HepG2 (cell line): ENCODE measurements around the gene TELO2. TPM values are rescaled to one million over a fixed set of nuclear protein-coding genes. Genes with fewer than 3 reads are reported as not detected.
A peak's percentile ranks its signal among the peaks of the same experiment; 100 is the strongest.

Experiments used
- ATAC-seq: fragments of 200-7000 bp; cut with Tn5 transposase; 3 replicates; pipeline ENCODE4 v1.9.1; 2020; ENCODE audit warnings: mild to moderate bottlenecking, moderate library complexity
- BruUV-seq: library from RNA; stranded (reverse); fragments of 400-500 nt; replicated peaks from 2 replicates; lab custom pipeline; 2021; lab: Mats Ljungman, UMichigan
- CTCF ChIA-PET: fragments of 300-600 bp; formaldehyde crosslinking; extraction: SDS; loops from one replicate; lab custom pipeline; 2021; ENCODE audit warnings: low total read pairs, inconsistent platforms, low intra/inter-chr PET ratio; lab: Yijun Ruan, JAX
- POLR2A ChIA-PET: fragments of 350-600 bp; sonication (Branson Sonifier 250); formaldehyde crosslinking; loops from one replicate; lab custom pipeline; 2020; ENCODE audit warnings: antibody characterized with exemption, inconsistent platforms; lab: Yijun Ruan, JAX
- DNase-seq: peaks from one replicate; pipeline ENCODE4 v3.0.0-alpha.2; 2015; ENCODE audit warnings: low spot score
- FAIRE-seq: peaks from 3 replicates; lab custom pipeline; 2011; peaks lifted over from hg19 to GRCh38; lab: Jason Lieb, UNC
- H2AFZ ChIP-seq: one replicate; pipeline ENCODE4 v1.6.1; 2011; ENCODE audit warnings: low read length, inconsistent platforms
- H3K27ac ChIP-seq: fragments of 300-600 bp; 3 replicates; pipeline ENCODE4 v1.8.0; 2011; ENCODE audit warnings: mixed run types, mild to moderate bottlenecking, mixed read lengths, low read length, inconsistent platforms; ENCODE audit not compliant: insufficient read depth; ENCODE audit errors: extremely low read length
- H3K27me3 ChIP-seq, 2 experiments: fragments of 200-600 bp in 1 of 2; 2 replicates in 1 of 2; 3 replicates in 1 of 2; pipeline versions ENCODE4 v1.6.0 to v1.8.0; 2011; ENCODE audit warnings: low read length in 2 of 2, mild to moderate bottlenecking in 2 of 2, moderate library complexity in 2 of 2, inconsistent platforms in 1 of 2; ENCODE audit not compliant: insufficient read depth in 2 of 2, control insufficient read depth in 1 of 2
- H3K36me3 ChIP-seq, 2 experiments: fragments of 200-600 bp in 1 of 2; replicated peaks in 1 of 2; 2 replicates in 1 of 2; 3 replicates in 1 of 2; pipeline versions ENCODE4 v1.5.1 to v1.8.0; 2011; ENCODE audit warnings: low read length in 2 of 2, inconsistent platforms in 1 of 2; ENCODE audit not compliant: insufficient read depth in 2 of 2, control insufficient read depth in 1 of 2
- H3K4me1 ChIP-seq: 2 replicates; pipeline ENCODE4 v1.5.1; 2012; ENCODE audit warnings: low read length, inconsistent platforms; ENCODE audit not compliant: insufficient read depth
- H3K4me2 ChIP-seq: 2 replicates; pipeline ENCODE4 v1.6.0; 2011; ENCODE audit warnings: low read depth, low read length, inconsistent platforms
- H3K4me3 ChIP-seq, 3 experiments: fragments of 200-600 bp in 1 of 3; sonication (generic), shearing (Covaris generic) in 1 of 3; replicated peaks in 1 of 3; 2 replicates each; pipeline ENCODE4 v1.5.1; 2011 to 2016; ENCODE audit warnings: low read length in 3 of 3, inconsistent platforms in 2 of 3, low read depth in 2 of 3, mild to moderate bottlenecking in 2 of 3, control low read depth in 1 of 3, mixed read lengths in 1 of 3; ENCODE audit not compliant: insufficient read depth in 1 of 3
- H3K79me2 ChIP-seq: one replicate; pipeline ENCODE4 v1.6.1; 2011; ENCODE audit warnings: low read length, inconsistent platforms; ENCODE audit not compliant: insufficient read depth
- H3K9ac ChIP-seq: 2 replicates; pipeline ENCODE4 v1.6.0; 2011; ENCODE audit warnings: mild to moderate bottlenecking, low read depth, low read length, inconsistent platforms; ENCODE audit not compliant: insufficient read depth
- H3K9me3 ChIP-seq: 2 replicates; pipeline ENCODE4 v1.5.1; 2012; ENCODE audit warnings: mild to moderate bottlenecking, low read length
- H4K20me1 ChIP-seq: 2 replicates; pipeline ENCODE4 v1.6.0; 2011; ENCODE audit warnings: inconsistent platforms, mild to moderate bottlenecking, low read length, moderate library complexity; ENCODE audit not compliant: insufficient read depth
- DZIP1 ChIP-seq: sonication (generic); formaldehyde crosslinking; IDR thresholded peaks from 2 replicates; pipeline ENCODE4 v1.5.0; 2020; ENCODE audit warnings: mild to moderate bottlenecking, missing genetic modification reagents
- HCFC1 ChIP-seq: fragments of 150-350 bp; IDR thresholded peaks from 2 replicates; pipeline ENCODE4 v1.6.1; 2014; ENCODE audit warnings: low read depth, low read length
- LCORL ChIP-seq, 2 experiments: fragments of 450-650 bp in 1 of 2; sonication (generic) in 1 of 2; formaldehyde crosslinking in 1 of 2; IDR thresholded peaks; 2 replicates each; pipeline versions ENCODE4 v1.5.0 to v1.6.1; 2017 to 2020; ENCODE audit warnings: antibody characterized with exemption in 1 of 2, missing genetic modification reagents in 1 of 2
- PLRG1 ChIP-seq: fragments of 450-650 bp; conservative IDR thresholded peaks from 2 replicates; pipeline ENCODE4 v1.6.1; 2016
- SALL1 ChIP-seq: sonication (generic); formaldehyde crosslinking; IDR thresholded peaks from 2 replicates; pipeline ENCODE4 v1.8.0; 2022; ENCODE audit warnings: mild to moderate bottlenecking, missing genetic modification reagents
- SP1 ChIP-seq, 2 experiments: fragments of 450-650 bp in 1 of 2; sonication (generic) in 1 of 2; formaldehyde crosslinking in 1 of 2; IDR thresholded peaks; 2 replicates each; pipeline versions ENCODE4 v1.4.0 to v1.6.1; 2016 to 2020; ENCODE audit warnings: missing genetic modification reagents in 1 of 2
- ZFP82 ChIP-seq: sonication (generic); formaldehyde crosslinking; IDR thresholded peaks from 2 replicates; pipeline ENCODE4 v1.5.1; 2020; ENCODE audit warnings: mild to moderate bottlenecking, missing genetic modification reagents, borderline replicate concordance
- ZNF292 ChIP-seq: sonication (generic); formaldehyde crosslinking; IDR thresholded peaks from 2 replicates; pipeline ENCODE4 v1.8.1; 2022; ENCODE audit warnings: mild to moderate bottlenecking, low read depth, missing genetic modification reagents, borderline replicate concordance
- ZNF430 ChIP-seq: sonication (generic); formaldehyde crosslinking; IDR thresholded peaks from 2 replicates; pipeline ENCODE4 v1.9.0; 2021; ENCODE audit warnings: mild to moderate bottlenecking, missing genetic modification reagents
- ZNF770 ChIP-seq: sonication (generic); formaldehyde crosslinking; IDR thresholded peaks from 2 replicates; pipeline ENCODE4 v1.5.0; 2020; ENCODE audit warnings: mild to moderate bottlenecking, missing genetic modification reagents
- WGBS: methylation state at CpG from one replicate; pipeline ENCODE4 v1.1.6; 2017; ENCODE audit warnings: low lambda C conversion rate; 5-methylcytosine and 5-hydroxymethylcytosine counted together
- in situ Hi-C: cut with HindIII; loops from 2 replicates; pipeline ENCODE4 v1.10.0; 2017; ENCODE audit warnings: low pct_unique_long_range_greater_than_20kb; ENCODE audit not compliant: extremely low pct_ligation_motif_present
- intact Hi-C: fragments of 100-400 bp; cut with micrococcal nuclease; formaldehyde crosslinking; loops from one replicate; pipeline ENCODE4 v1.10.0; 2022; ENCODE audit not compliant: unreplicated experiment
- polyA plus RNA-seq, 8 experiments: library from polyadenylated mRNA; depleted of rRNA in 3 of 8; stranded (reverse) in 7 of 8; unstranded in 1 of 8; fragments of >200 nt; fragmentation: Illumina TruSeq in 4 of 8; extraction: Trizol in 4 of 8; gene quantifications; 2 replicates each; pipeline versions ENCODE4 v1.2.1 to v1.2.3, GENCODE V29; 2011 to 2016; ENCODE audit warnings: low read depth in 4 of 8, missing spikeins in 1 of 8, mixed read lengths in 1 of 8; ENCODE audit not compliant: insufficient read depth in 1 of 8
- total RNA-seq, 5 experiments: library from RNA; depleted of rRNA; stranded (reverse); fragments of >200 nt; fragmentation: Illumina TruSeq; extraction: Trizol; gene quantifications; 2 replicates each; pipeline ENCODE4 v1.2.3, GENCODE V29; 2016; ENCODE audit warnings: low read depth in 1 of 5
- TF ChIP-seq, protein P1 (sequence below): fragments of 450-650 bp; IDR thresholded peaks from 2 replicates; pipeline ENCODE4 v1.6.1; 2016

The TELO2 gene
- total and polyA plus RNA-seq, 2 of the 13 experiments (the other 11 are each of a cell fraction or from before 2014, with no cell fraction given): 10.1 to 17.9 TPM

DNA sequence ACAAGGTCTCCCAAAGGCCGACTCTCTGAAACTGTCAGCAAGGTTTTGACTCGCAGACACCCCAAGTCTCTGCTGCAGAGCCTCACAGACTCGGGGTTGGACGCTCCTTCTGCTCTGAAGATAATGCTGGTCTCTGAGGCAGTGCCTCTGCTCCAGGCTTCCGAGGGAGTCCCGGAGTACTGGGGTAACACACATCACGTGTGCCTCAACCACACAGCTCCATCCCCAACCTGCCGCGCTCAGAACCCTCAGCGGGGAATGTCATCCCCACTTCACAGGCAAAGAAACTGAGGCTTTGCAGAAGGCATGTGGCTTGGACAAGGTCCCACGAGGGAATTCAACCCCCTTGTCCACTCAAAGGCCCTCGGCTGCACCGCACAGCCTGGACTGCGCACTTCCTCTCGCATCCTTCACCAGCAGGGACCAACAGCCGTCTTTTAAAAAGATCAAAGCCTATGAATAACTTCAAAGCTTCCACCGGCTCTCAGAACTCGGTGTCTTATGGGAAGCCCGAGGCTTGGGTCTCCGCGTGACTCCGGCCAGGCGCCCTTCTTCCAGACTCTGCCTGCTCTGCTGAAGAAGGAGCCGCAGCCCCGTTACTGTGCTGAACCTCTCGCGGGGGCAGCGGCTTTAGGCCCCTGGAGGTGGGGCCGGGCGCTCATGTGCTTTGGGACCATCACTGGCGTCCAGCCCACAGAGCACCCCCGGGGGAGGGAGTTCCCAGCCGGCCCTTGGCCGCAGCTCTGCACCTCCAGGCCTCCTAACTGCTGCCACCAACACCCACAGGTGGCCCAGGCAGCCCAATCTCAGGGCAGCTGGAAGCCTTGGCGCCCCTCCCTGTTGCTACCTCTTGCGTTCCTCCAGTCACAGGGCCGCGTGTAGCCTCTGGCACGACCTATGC, 42.5 kb downstream of the TELO2 start:
- Histone ChIP-seq H3K4me1 (no peaks in the 10 kb centered on the region), H2AFZ (no peak overlapping the region), H3K79me2 (no peaks in the 10 kb centered on the region), H3K27me3 (no peaks in the 10 kb centered on the region), H3K4me2 (no peak overlapping the region), H3K4me3 (no peak overlapping the region), H3K27ac (no peak overlapping the region), H4K20me1 (no peaks in the 10 kb centered on the region), H3K36me3 (no peaks in the 10 kb centered on the region), H3K9me3 (no peaks in the 10 kb centered on the region), H3K9ac (no peak overlapping the region)
- FAIRE-seq (no peak), DNase-seq (no peak), ATAC-seq (no peak)
- intact Hi-C loops: no loop called here
- TF ChIP-seq, protein P1, sequence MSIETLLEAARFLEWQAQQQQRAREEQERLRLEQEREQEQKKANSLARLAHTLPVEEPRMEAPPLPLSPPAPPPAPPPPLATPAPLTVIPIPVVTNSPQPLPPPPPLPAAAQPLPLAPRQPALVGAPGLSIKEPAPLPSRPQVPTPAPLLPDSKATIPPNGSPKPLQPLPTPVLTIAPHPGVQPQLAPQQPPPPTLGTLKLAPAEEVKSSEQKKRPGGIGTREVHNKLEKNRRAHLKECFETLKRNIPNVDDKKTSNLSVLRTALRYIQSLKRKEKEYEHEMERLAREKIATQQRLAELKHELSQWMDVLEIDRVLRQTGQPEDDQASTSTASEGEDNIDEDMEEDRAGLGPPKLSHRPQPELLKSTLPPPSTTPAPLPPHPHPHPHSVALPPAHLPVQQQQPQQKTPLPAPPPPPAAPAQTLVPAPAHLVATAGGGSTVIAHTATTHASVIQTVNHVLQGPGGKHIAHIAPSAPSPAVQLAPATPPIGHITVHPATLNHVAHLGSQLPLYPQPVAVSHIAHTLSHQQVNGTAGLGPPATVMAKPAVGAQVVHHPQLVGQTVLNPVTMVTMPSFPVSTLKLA: peak; percentile 74
- TF ChIP-seq PLRG1 (no peak), ZNF430 (no peak), SP1 (IDR thresholded peaks at IDR 0.05) (no peak), SP1 (CRISPR knock-in tag; IDR thresholded peaks at IDR 0.05) (no peak)
- BruUV-seq: no TSS peak
- in situ Hi-C loops: no loop called here
- ChIA-PET CTCF (no interaction called here), POLR2A (no interaction called here)
- WGBS: 73% methylated on average over 12 of the region's 39 CpGs

DNA sequence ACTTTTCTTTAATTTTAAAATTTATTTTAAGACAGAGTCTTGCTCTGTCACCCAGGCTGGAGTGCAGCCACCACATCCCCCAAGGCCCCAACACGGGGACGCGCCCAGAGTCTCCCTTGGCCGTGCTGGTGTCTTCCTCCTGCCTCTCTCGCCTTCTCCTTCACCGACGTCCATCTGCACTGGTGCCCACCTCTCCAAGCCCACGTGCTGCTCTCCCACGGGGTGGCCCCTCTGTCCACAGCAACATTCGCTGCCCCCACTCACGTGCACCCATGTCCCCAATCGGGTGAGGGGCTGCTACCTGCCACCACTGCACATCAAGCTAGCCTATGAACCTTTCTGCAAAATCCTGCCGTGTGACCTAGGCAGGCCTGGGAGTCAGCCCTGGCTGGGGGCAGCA, 43.4 kb downstream of the TELO2 start:
- Histone ChIP-seq H3K4me3 (no peak overlapping the region), H2AFZ (no peak overlapping the region), H3K27ac (no peak overlapping the region), H3K4me1 (no peaks in the 10 kb centered on the region), H3K36me3 (no peaks in the 10 kb centered on the region), H4K20me1 (no peaks in the 10 kb centered on the region), H3K9ac (no peak overlapping the region), H3K9me3 (no peaks in the 10 kb centered on the region), H3K4me2 (no peak overlapping the region), H3K79me2 (no peaks in the 10 kb centered on the region), H3K27me3 (no peaks in the 10 kb centered on the region)
- POLR2A ChIA-PET: no interaction called here
- ATAC-seq (no peak), FAIRE-seq (no peak), DNase-seq (no peak)
- no TSS peak for BruUV-seq
- intact Hi-C loops (no loop called here), in situ Hi-C loops (no loop called here)
- CTCF ChIA-PET: no interaction called here
- 92% methylated on average over 13 of the region's 13 CpGs for WGBS
- no peak for TF ChIP-seq ZNF292
- TF ChIP-seq DZIP1 (CRISPR knock-in tag): no peak
- TF ChIP-seq ZFP82 (CRISPR knock-in tag): no peak
- no peak for TF ChIP-seq ZNF770 (CRISPR knock-in tag)
- TF ChIP-seq LCORL (IDR thresholded peaks at IDR 0.05): no peak
- TF ChIP-seq LCORL (CRISPR knock-in tag; IDR thresholded peaks at IDR 0.05): no peak
- TF ChIP-seq HCFC1: no peak
- TF ChIP-seq SALL1 (CRISPR knock-in tag): no peak
